H9 (cell line): ENCODE results near the gene WSB1. TPM values are rescaled to one million over a fixed set of nuclear protein-coding genes. Genes with fewer than 3 reads are reported as not detected.

ENCODE experiments used
- DNase-seq: peaks from one replicate; pipeline ENCODE4 v3.0.0-alpha.2; 2017
- H2AFZ ChIP-seq: one replicate; pipeline ENCODE4 v1.6.1; 2013; ENCODE audit warnings: mild to moderate bottlenecking, low read length, control low read depth, moderate library complexity
- H2AK5ac ChIP-seq: 2 replicates; pipeline ENCODE4 v1.6.1; 2013; ENCODE audit warnings: low read length, control low read depth, mixed read lengths; ENCODE audit not compliant: insufficient read length
- H2BK120ac ChIP-seq: one replicate; pipeline ENCODE4 v1.6.1; 2013; ENCODE audit warnings: low read depth, mild to moderate bottlenecking, low read length, control low read depth, inconsistent platforms; ENCODE audit not compliant: poor library complexity, severe bottlenecking
- H2BK12ac ChIP-seq: 2 replicates; pipeline ENCODE4 v1.6.1; 2013; ENCODE audit warnings: low read length, control low read depth, mixed read lengths, low read depth; ENCODE audit not compliant: insufficient read length
- H2BK15ac ChIP-seq: 2 replicates; pipeline ENCODE4 v1.6.1; 2013; ENCODE audit warnings: low read depth, low read length, control low read depth
- H2BK20ac ChIP-seq: one replicate; pipeline ENCODE4 v1.6.1; 2013; ENCODE audit warnings: low read depth, mild to moderate bottlenecking, low read length, control low read depth, inconsistent platforms; ENCODE audit not compliant: poor library complexity, severe bottlenecking
- H2BK5ac ChIP-seq: 2 replicates; pipeline ENCODE4 v1.6.1; 2013; ENCODE audit warnings: low read length, control low read depth, mixed read lengths; ENCODE audit not compliant: insufficient read length
- H3K14ac ChIP-seq: 2 replicates; pipeline ENCODE4 v1.6.1; 2013; ENCODE audit warnings: low read length, control low read depth; ENCODE audit not compliant: insufficient read depth
- H3K18ac ChIP-seq: 2 replicates; pipeline ENCODE4 v1.6.1; 2013; ENCODE audit warnings: low read depth, mild to moderate bottlenecking, mixed read lengths, low read length, control low read depth; ENCODE audit not compliant: insufficient read length
- H3K23ac ChIP-seq: 2 replicates; pipeline ENCODE4 v1.6.1; 2013; ENCODE audit warnings: low read length, control low read depth, mixed read lengths, low read depth; ENCODE audit not compliant: insufficient read length
- H3K23me2 ChIP-seq: 2 replicates; pipeline ENCODE4 v1.6.1; 2013; ENCODE audit warnings: low read depth, mild to moderate bottlenecking, mixed read lengths, low read length, control low read depth; ENCODE audit not compliant: insufficient read length, poor library complexity, severe bottlenecking
- H3K27ac ChIP-seq: 2 replicates; pipeline ENCODE4 v1.5.1; 2013; ENCODE audit warnings: low read length, control low read depth, mixed read lengths, low read depth; ENCODE audit not compliant: insufficient read length
- H3K27me3 ChIP-seq: 2 replicates; pipeline ENCODE4 v1.6.1; 2013; ENCODE audit warnings: low read length, control low read depth, inconsistent platforms; ENCODE audit not compliant: insufficient read depth
- H3K4ac ChIP-seq: 2 replicates; pipeline ENCODE4 v1.6.1; 2013; ENCODE audit warnings: low read depth, mild to moderate bottlenecking, control low read depth, inconsistent platforms, low read length, moderate library complexity
- H3K4me1 ChIP-seq: 2 replicates; pipeline ENCODE4 v1.6.1; 2013; ENCODE audit warnings: low read length, control low read depth, inconsistent platforms; ENCODE audit not compliant: insufficient read depth
- H3K4me2 ChIP-seq: 2 replicates; pipeline ENCODE4 v1.6.1; 2013; ENCODE audit warnings: low read length, control low read depth, mixed read lengths; ENCODE audit not compliant: insufficient read length, insufficient read depth
- H3K56ac ChIP-seq: 2 replicates; pipeline ENCODE4 v1.6.1; 2013; ENCODE audit warnings: low read depth, mild to moderate bottlenecking, mixed read lengths, low read length, control low read depth; ENCODE audit not compliant: insufficient read length
- H3K79me1 ChIP-seq: 2 replicates; pipeline ENCODE4 v1.6.1; 2013; ENCODE audit warnings: low read depth, mild to moderate bottlenecking, moderate library complexity, low read length, control low read depth, inconsistent platforms; ENCODE audit not compliant: insufficient read depth, poor library complexity, severe bottlenecking
- H3K79me2 ChIP-seq: 2 replicates; pipeline ENCODE4 v1.6.1; 2013; ENCODE audit warnings: low read length, control low read depth, inconsistent platforms; ENCODE audit not compliant: insufficient read depth
- H3K9ac ChIP-seq: 2 replicates; pipeline ENCODE4 v1.6.1; 2013; ENCODE audit warnings: low read length, control low read depth, mixed read lengths; ENCODE audit not compliant: insufficient read length; ENCODE audit errors: extremely low read depth
- H3K9me3 ChIP-seq: one replicate; pipeline ENCODE4 v1.6.1; 2013; ENCODE audit warnings: low read depth, low read length, inconsistent platforms; ENCODE audit not compliant: control insufficient read depth
- H3T11ph ChIP-seq: one replicate; pipeline ENCODE4 v1.6.1; 2013; ENCODE audit warnings: mild to moderate bottlenecking, low read length, control low read depth, inconsistent platforms
- H4K20me1 ChIP-seq: one replicate; pipeline ENCODE4 v1.6.1; 2013; ENCODE audit not compliant: control insufficient read depth, insufficient read length, insufficient read depth
- H4K5ac ChIP-seq: 2 replicates; pipeline ENCODE4 v1.6.1; 2013; ENCODE audit warnings: low read depth, mild to moderate bottlenecking, mixed read lengths, low read length, control low read depth; ENCODE audit not compliant: insufficient read length
- H4K8ac ChIP-seq: replicated peaks from 2 replicates; pipeline ENCODE4 v1.6.1; 2013; ENCODE audit warnings: low read length, control low read depth, mixed read lengths, low read depth; ENCODE audit not compliant: insufficient read length
- H4K91ac ChIP-seq: 2 replicates; pipeline ENCODE4 v1.6.1; 2013; ENCODE audit warnings: low read depth, mild to moderate bottlenecking, moderate library complexity, mixed read lengths, low read length, control low read depth; ENCODE audit not compliant: insufficient read length
- H3K27ac Mint-ChIP-seq, 3 experiments: 2 replicates in 2 of 3; 3 replicates in 1 of 3; pipeline ENCODE4 v1.8.0; 2020 to 2021; ENCODE audit warnings: mixed read lengths in 3 of 3, mild to moderate bottlenecking in 1 of 3, moderate library complexity in 1 of 3
- H3K27me3 Mint-ChIP-seq: 2 replicates; pipeline ENCODE4 v1.8.0; 2021; ENCODE audit warnings: low read depth, mild to moderate bottlenecking, moderate library complexity, mixed read lengths
- H3K36me3 Mint-ChIP-seq, 3 experiments: 2 replicates in 2 of 3; 3 replicates in 1 of 3; pipeline ENCODE4 v1.8.0; 2020 to 2021; ENCODE audit warnings: low read depth in 3 of 3, mixed read lengths in 3 of 3; ENCODE audit not compliant: insufficient read depth in 1 of 3
- H3K4me1 Mint-ChIP-seq, 2 experiments: 2 replicates each; pipeline ENCODE4 v1.8.0; 2020; ENCODE audit warnings: mixed read lengths in 2 of 2
- H3K4me3 Mint-ChIP-seq, 2 experiments: 2 replicates in 1 of 2; 3 replicates in 1 of 2; pipeline ENCODE4 v1.8.0; 2020 to 2021; ENCODE audit warnings: mild to moderate bottlenecking in 2 of 2, mixed read lengths in 2 of 2, moderate library complexity in 1 of 2
- H3K9me3 Mint-ChIP-seq, 2 experiments: 2 replicates in 1 of 2; 3 replicates in 1 of 2; pipeline ENCODE4 v1.8.0; 2020; ENCODE audit warnings: mild to moderate bottlenecking in 2 of 2, mixed read lengths in 2 of 2, moderate library complexity in 1 of 2
- WGBS: extraction: QIAGEN DNeasy Blood & Tissue Kit; methylation state at CpG from one replicate; pipeline ENCODE4 v1.1.7; 2013; ENCODE audit warnings: missing lambda C conversion rate, low lambda C conversion rate, mixed read lengths; ENCODE audit not compliant: insufficient read length; ENCODE audit errors: extremely low coverage; 5-methylcytosine and 5-hydroxymethylcytosine counted together
- total RNA-seq: library from RNA; stranded (reverse); gene quantifications from 2 replicates; pipeline ENCODE4 v1.2.1, GENCODE V29; 2021
- TF ChIP-seq, protein P1 (sequence below): fragments of 200-600 bp; sonication (generic); conservative IDR thresholded peaks from 3 replicates; pipeline ENCODE4 v1.8.0; 2021; ENCODE audit warnings: antibody characterized with exemption, mild to moderate bottlenecking

WSB1 gene
- total RNA-seq, 1 experiment from 2014 or later = 187 TPM

DNA sequence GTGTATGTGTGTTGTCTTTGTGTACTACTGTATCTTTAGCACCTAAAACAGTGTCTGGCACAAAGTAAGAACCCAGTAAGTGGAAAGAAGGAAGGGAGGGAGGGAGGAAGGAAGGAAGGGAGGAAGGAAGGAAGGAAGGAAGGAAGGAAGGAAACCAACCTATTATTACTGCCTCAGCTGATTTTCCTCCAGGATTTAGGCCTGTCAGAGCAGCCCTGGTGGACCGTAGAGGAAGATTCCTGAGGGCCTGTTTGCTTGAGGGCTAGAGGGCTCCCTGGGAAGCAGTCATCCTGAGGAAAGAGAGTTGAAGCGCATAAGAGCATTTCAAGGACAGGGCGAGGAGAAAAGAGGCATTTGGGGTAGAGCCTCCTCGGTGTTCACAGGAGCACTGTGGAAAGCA is 61.5 kb downstream of the WSB1 start:
- Histone ChIP-seq H2BK5ac (no peak overlapping the region), H4K8ac (no peak overlapping the region), H3K14ac (no peak overlapping the region), H2AFZ (no peak overlapping the region), H3T11ph (no peak overlapping the region), H2BK120ac (no peak overlapping the region), H4K5ac (no peak overlapping the region), H3K23me2 (peaks cover 8% of the 10 kb centered on the region), H3K9ac (no peak overlapping the region), H3K23ac (no peak overlapping the region), H2AK5ac (no peak overlapping the region), H3K27ac (no peak overlapping the region), H3K79me1 (no peaks in the 10 kb centered on the region), H3K27me3 (no peaks in the 10 kb centered on the region), H2BK15ac (no peak overlapping the region), H3K18ac (no peak overlapping the region), H2BK20ac (no peak overlapping the region), H3K4me1 (no peaks in the 10 kb centered on the region), H4K20me1 (no peaks in the 10 kb centered on the region), H2BK12ac (no peak overlapping the region), H3K4ac (no peak overlapping the region), H3K9me3 (no peaks in the 10 kb centered on the region), H4K91ac (no peak overlapping the region), H3K56ac (no peak overlapping the region), H3K4me2 (no peak overlapping the region), H3K79me2 (no peaks in the 10 kb centered on the region)
- H3K9me3 Mint-ChIP-seq = no peaks in the 10 kb centered on the region; a peak in 2 of 5 replicates
- no CpG with 5 or more reads among the region's 4 CpGs for WGBS
- TF ChIP-seq, protein P1, sequence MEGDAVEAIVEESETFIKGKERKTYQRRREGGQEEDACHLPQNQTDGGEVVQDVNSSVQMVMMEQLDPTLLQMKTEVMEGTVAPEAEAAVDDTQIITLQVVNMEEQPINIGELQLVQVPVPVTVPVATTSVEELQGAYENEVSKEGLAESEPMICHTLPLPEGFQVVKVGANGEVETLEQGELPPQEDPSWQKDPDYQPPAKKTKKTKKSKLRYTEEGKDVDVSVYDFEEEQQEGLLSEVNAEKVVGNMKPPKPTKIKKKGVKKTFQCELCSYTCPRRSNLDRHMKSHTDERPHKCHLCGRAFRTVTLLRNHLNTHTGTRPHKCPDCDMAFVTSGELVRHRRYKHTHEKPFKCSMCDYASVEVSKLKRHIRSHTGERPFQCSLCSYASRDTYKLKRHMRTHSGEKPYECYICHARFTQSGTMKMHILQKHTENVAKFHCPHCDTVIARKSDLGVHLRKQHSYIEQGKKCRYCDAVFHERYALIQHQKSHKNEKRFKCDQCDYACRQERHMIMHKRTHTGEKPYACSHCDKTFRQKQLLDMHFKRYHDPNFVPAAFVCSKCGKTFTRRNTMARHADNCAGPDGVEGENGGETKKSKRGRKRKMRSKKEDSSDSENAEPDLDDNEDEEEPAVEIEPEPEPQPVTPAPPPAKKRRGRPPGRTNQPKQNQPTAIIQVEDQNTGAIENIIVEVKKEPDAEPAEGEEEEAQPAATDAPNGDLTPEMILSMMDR = no peak
- H3K4me3 Mint-ChIP-seq = no peak overlapping the region
- no peak overlapping the region for H3K27ac Mint-ChIP-seq
- H3K27me3 Mint-ChIP-seq = peaks cover 6% of the 10 kb centered on the region
- peaks cover 14 to 15% of the 10 kb centered on the region in 2 experiments for H3K4me1 Mint-ChIP-seq
- no peak for DNase-seq
- H3K36me3 Mint-ChIP-seq = peaks cover 1 to 13% (median 2%) of the 10 kb centered on the region in 3 experiments; a peak in 3 of 7 replicates
